Hematopoietic multipotent progenitor cell treated with erythropoietin and hydrocortisone succinate and interleukin-3 and kit ligand, for 6 days (in vitro differentiated cells): Measurements from ENCODE around the gene RSPH10B2.
"Not testable (repeated sequence)": the region's sequence is repeated elsewhere in the genome, so short reads cannot be mapped to it uniquely, and the experiment has no call there.

Experiments
- DNase-seq: peaks from one replicate; pipeline ENCODE4 v3.0.0-alpha.2; 2015

RSPH10B2 gene

GRCh38 chr7:6843654-6844053 lies 89.8 kb downstream of the RSPH10B2 start:
- not testable (repeated sequence) for DNase-seq

GRCh38 chr7:6845971-6846449 lies 92.1 kb downstream of the RSPH10B2 start:
- peak; percentile 9 for DNase-seq

GRCh38 chr7:6847751-6848150 lies 93.8 kb downstream of the RSPH10B2 start:
- not testable (repeated sequence) for DNase-seq
